Measurements from ENCODE around the gene TAF1A. TPM values are rescaled to one million over a fixed set of nuclear protein-coding genes. Genes with fewer than 3 reads are reported as not detected.

Gene TAF1A
- total RNA-seq, 2 donors from 2014 or later, result 8.5 to 12.6 TPM

- Histone ChIP-seq H3K4me1 (replicated peaks) (no peaks in the 10 kb centered on the region), H3K36me3 (no peaks in the 10 kb centered on the region), H3K27me3 (replicated peaks; ENCODE audit: insufficient read depth) (no peaks in the 10 kb centered on the region), H3K4me3 (no peak overlapping the region), H3K27ac (no peak overlapping the region), H3K9me3 (no peaks in the 10 kb centered on the region)
- no peak for DNase-seq (ENCODE audit: low spot score)
- intact Hi-C loops (cut with DNase I), result no loop called here
- WGBS, result 14% methylated on average over 7 of the region's 7 CpGs
- TF ChIP-seq POLR2AphosphoS5 (IDR thresholded peaks at IDR 0.05) (no peak), CTCF (IDR thresholded peaks at IDR 0.05) (no peak), POLR2A (IDR thresholded peaks at IDR 0.05) (no peak)
Observed at GRCh38 chr1:222546548-222547259, 43.0 kb downstream of the TAF1A start.

GRCh38 chr1:222546091-222546490 is 43.6 kb downstream of the TAF1A start:
- H3K4me1 ChIP-seq (replicated peaks), result no peaks in the 10 kb centered on the region
- H3K36me3 ChIP-seq, result no peaks in the 10 kb centered on the region
- WGBS, result 40% methylated on average over 7 of the region's 7 CpGs
- H3K27ac ChIP-seq, result no peak overlapping the region
- intact Hi-C loops (cut with DNase I), result no loop called here
- H3K4me3 ChIP-seq, result no peak overlapping the region
- H3K27me3 ChIP-seq (replicated peaks; ENCODE audit: insufficient read depth), result no peaks in the 10 kb centered on the region
- TF ChIP-seq POLR2A (IDR thresholded peaks at IDR 0.05) (no peak), CTCF (IDR thresholded peaks at IDR 0.05) (no peak), POLR2AphosphoS5 (IDR thresholded peaks at IDR 0.05) (no peak)
- no peaks in the 10 kb centered on the region for H3K9me3 ChIP-seq
- no peak for DNase-seq (ENCODE audit: low spot score)

- no peaks in the 10 kb centered on the region for H3K4me1 ChIP-seq (replicated peaks)
- no peak for DNase-seq (ENCODE audit: low spot score)
- 86% methylated on average over 21 of the region's 21 CpGs for WGBS
- no peak overlapping the region for H3K4me3 ChIP-seq
- no peaks in the 10 kb centered on the region for H3K9me3 ChIP-seq
- no peak overlapping the region for H3K27ac ChIP-seq
- intact Hi-C loops (cut with DNase I), result no loop called here
- TF ChIP-seq POLR2A (IDR thresholded peaks at IDR 0.05) (no peak), CTCF (IDR thresholded peaks at IDR 0.05) (no peak), POLR2AphosphoS5 (IDR thresholded peaks at IDR 0.05) (no peak)
- H3K27me3 ChIP-seq (replicated peaks; ENCODE audit: insufficient read depth), result no peaks in the 10 kb centered on the region
- H3K36me3 ChIP-seq, result no peaks in the 10 kb centered on the region
Observed at GRCh38 chr1:222543817-222544216, 45.9 kb downstream of the TAF1A start.

- no peaks in the 10 kb centered on the region for H3K36me3 ChIP-seq
- H3K27me3 ChIP-seq (replicated peaks; ENCODE audit: insufficient read depth), result no peaks in the 10 kb centered on the region
- no peak overlapping the region for H3K27ac ChIP-seq
- TF ChIP-seq POLR2AphosphoS5 (IDR thresholded peaks at IDR 0.05) (no peak), POLR2A (IDR thresholded peaks at IDR 0.05) (no peak), CTCF (IDR thresholded peaks at IDR 0.05) (no peak)
- intact Hi-C loops (cut with DNase I), result no loop called here
- no peaks in the 10 kb centered on the region for H3K4me1 ChIP-seq (replicated peaks)
- H3K4me3 ChIP-seq, result no peak overlapping the region
- DNase-seq (ENCODE audit: low spot score), result no peak
- 35% methylated on average over 2 of the region's 2 CpGs for WGBS
- no peaks in the 10 kb centered on the region for H3K9me3 ChIP-seq
Observed at GRCh38 chr1:222540598-222540995, 49.1 kb downstream of the TAF1A start.

GRCh38 chr1:222539951-222540597 is 49.7 kb downstream of the TAF1A start:
- no peaks in the 10 kb centered on the region for H3K27me3 ChIP-seq (replicated peaks; ENCODE audit: insufficient read depth)
- H3K4me3 ChIP-seq, result no peak overlapping the region
- no peaks in the 10 kb centered on the region for H3K4me1 ChIP-seq (replicated peaks)
- H3K27ac ChIP-seq, result no peak overlapping the region
- H3K9me3 ChIP-seq, result no peaks in the 10 kb centered on the region
- intact Hi-C loops (cut with DNase I), result no loop called here
- H3K36me3 ChIP-seq, result no peaks in the 10 kb centered on the region
- 70% methylated on average over 16 of the region's 16 CpGs for WGBS
- TF ChIP-seq CTCF (IDR thresholded peaks at IDR 0.05) (no peak), POLR2A (IDR thresholded peaks at IDR 0.05) (no peak), POLR2AphosphoS5 (IDR thresholded peaks at IDR 0.05) (no peak)
- no peak for DNase-seq (ENCODE audit: low spot score)
